ENCODE data around the gene CPLX3.
A peak's percentile ranks its signal among the peaks of the same experiment; 100 is the strongest.

CPLX3 gene

GRCh38 chr15:74792227-74793016 lies 34.0 kb upstream of the CPLX3 start:
- H3K9me3 Mint-ChIP-seq, result no peaks in the 10 kb centered on the region
- peak overlapping the region; percentile 45 for H3K27ac Mint-ChIP-seq
- peaks cover 74% of the 10 kb centered on the region for H3K36me3 Mint-ChIP-seq (ENCODE audit: low read depth)
- intact Hi-C loops (cut with micrococcal nuclease), result no loop called here
- peak overlapping the region; percentile 41 for H3K4me3 Mint-ChIP-seq
- no peaks in the 10 kb centered on the region for H3K27me3 Mint-ChIP-seq
- peaks cover 89% of the 10 kb centered on the region for H3K4me1 Mint-ChIP-seq (ENCODE audit: low read depth)

GRCh38 chr15:74793135-74794028 lies 33.0 kb upstream of the CPLX3 start:
- Mint-ChIP-seq H3K9me3 (no peaks in the 10 kb centered on the region), H3K4me3 (no peak overlapping the region), H3K36me3 (ENCODE audit: low read depth) (peaks cover 83% of the 10 kb centered on the region), H3K27me3 (no peaks in the 10 kb centered on the region), H3K4me1 (ENCODE audit: low read depth) (peaks cover 89% of the 10 kb centered on the region), H3K27ac (peak overlapping the region; percentile 45)
- intact Hi-C loops (cut with micrococcal nuclease), result no loop called here

DNA sequence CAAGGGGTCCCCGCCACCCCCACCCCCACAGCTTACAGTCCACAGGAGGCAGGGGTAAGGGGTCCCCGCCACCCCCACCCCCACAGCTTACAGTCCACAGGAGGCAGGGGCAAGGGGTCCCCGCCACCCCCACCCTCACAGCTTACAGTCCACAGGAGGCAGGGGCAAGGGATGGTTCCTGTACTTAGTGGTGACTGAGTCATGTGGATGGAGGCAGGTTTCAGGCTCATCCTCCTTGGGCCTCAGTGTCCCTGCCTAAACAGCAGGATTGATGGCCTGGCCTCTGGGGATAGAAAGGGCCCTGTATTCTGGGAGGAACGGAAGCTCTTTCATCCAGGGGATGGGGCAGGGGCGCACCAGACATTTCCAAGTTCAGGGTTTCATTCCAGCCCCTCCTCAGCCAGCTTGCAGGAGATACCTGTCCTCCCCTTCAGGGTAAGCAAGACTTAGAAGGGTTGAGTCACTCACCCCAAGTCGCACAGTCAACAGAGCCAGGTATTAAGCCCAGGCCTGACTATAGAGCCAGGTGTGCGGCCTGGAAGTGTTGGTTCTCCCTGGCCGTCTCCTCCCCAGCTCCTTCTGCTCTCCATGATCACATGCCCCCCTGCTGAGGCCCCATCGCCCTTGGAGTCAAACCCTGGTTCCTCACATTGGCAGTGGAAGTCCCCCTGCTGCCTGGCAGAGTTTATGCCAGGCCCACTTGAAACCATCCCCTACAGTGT lies 32.0 kb upstream of the CPLX3 start:
- Mint-ChIP-seq H3K9me3 (no peaks in the 10 kb centered on the region), H3K4me1 (ENCODE audit: low read depth) (peaks cover 89% of the 10 kb centered on the region), H3K36me3 (ENCODE audit: low read depth) (peaks cover 88% of the 10 kb centered on the region), H3K4me3 (no peak overlapping the region), H3K27ac (no peak overlapping the region), H3K27me3 (no peaks in the 10 kb centered on the region)
- intact Hi-C loops (cut with micrococcal nuclease), result no loop called here

DNA sequence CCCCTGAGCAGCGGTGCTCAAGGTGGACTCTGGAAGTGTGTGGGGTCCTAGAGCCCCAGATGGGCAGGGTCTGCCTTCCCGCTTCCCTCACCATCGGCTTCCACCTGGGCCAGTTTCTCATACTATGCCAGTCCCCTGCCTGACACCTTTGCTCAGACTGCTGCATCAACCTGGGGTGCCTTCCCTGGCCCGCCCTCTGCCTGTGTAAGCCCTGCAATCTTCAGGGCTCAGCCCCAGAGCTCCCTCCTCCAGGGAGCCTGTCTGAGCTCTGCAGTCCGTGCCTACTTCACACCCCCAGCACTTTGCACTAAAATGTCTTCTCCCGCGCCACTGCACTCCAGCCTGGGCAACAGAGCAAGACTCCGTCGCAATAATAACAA lies 31.5 kb upstream of the CPLX3 start:
- Mint-ChIP-seq H3K4me1 (ENCODE audit: low read depth) (peaks cover 89% of the 10 kb centered on the region), H3K36me3 (ENCODE audit: low read depth) (peaks cover 88% of the 10 kb centered on the region), H3K9me3 (no peaks in the 10 kb centered on the region), H3K4me3 (no peak overlapping the region), H3K27ac (no peak overlapping the region), H3K27me3 (no peaks in the 10 kb centered on the region)
- intact Hi-C loops (cut with micrococcal nuclease), result no loop called here

- peak overlapping the region; percentile 73 for H3K27ac Mint-ChIP-seq
- no peaks in the 10 kb centered on the region for H3K27me3 Mint-ChIP-seq
- intact Hi-C loops (cut with micrococcal nuclease), result no loop called here
- H3K9me3 Mint-ChIP-seq, result no peaks in the 10 kb centered on the region
- H3K4me1 Mint-ChIP-seq (ENCODE audit: low read depth), result peaks cover 85% of the 10 kb centered on the region
- no peak overlapping the region for H3K4me3 Mint-ChIP-seq
- peaks cover 91% of the 10 kb centered on the region for H3K36me3 Mint-ChIP-seq (ENCODE audit: low read depth)
Measured at GRCh38 chr15:74795966-74796625, 30.3 kb upstream of the CPLX3 start.

DNA sequence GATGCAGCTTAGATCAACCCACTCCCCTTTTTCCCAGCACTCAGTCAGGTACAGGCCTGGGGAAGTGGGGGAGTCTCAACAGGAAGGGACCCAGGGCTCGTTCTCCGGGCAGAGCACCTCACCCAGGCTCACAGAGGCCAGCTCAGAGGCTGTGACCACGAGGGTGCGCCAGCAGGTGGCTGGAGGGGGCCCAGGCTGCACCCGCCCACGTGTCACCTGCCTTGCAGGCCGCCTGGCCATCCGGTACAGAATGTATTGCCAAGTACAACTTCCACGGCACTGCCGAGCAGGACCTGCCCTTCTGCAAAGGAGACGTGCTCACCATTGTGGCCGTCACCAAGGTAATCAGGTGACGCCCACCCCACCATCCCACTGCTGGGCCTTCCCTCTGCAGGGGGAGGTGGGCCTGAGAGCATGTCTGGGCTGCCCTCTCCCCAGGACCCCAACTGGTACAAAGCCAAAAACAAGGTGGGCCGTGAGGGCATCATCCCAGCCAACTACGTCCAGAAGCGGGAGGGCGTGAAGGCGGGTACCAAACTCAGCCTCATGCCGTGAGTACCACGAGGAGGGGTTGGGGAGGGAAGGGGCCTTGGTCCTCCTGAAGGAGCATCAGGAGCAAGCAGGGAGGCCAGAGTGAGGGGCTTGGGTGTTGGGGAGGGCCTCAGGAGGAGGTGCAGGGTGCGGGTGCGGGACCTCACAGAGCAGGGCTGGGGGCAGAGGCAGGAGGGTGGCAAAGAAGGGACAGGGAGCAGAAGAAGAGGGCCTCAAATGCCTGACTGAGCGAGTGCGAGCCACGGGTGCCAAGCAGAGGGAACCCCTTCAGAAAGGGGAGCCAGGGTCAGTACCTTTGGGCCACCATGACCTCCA lies 27.8 kb upstream of the CPLX3 start:
- H3K27ac Mint-ChIP-seq, result peak overlapping the region; percentile 77
- no peaks in the 10 kb centered on the region for H3K9me3 Mint-ChIP-seq
- H3K36me3 Mint-ChIP-seq (ENCODE audit: low read depth), result peaks cover 92% of the 10 kb centered on the region
- intact Hi-C loops (cut with micrococcal nuclease), result no loop called here
- H3K4me3 Mint-ChIP-seq, result no peak overlapping the region
- H3K27me3 Mint-ChIP-seq, result no peaks in the 10 kb centered on the region
- peaks cover 60% of the 10 kb centered on the region for H3K4me1 Mint-ChIP-seq (ENCODE audit: low read depth)

GRCh38 chr15:74799255-74799855 lies 27.1 kb upstream of the CPLX3 start:
- intact Hi-C loops (cut with micrococcal nuclease), result no loop called here
- H3K4me1 Mint-ChIP-seq (ENCODE audit: low read depth), result peaks cover 62% of the 10 kb centered on the region

DNA sequence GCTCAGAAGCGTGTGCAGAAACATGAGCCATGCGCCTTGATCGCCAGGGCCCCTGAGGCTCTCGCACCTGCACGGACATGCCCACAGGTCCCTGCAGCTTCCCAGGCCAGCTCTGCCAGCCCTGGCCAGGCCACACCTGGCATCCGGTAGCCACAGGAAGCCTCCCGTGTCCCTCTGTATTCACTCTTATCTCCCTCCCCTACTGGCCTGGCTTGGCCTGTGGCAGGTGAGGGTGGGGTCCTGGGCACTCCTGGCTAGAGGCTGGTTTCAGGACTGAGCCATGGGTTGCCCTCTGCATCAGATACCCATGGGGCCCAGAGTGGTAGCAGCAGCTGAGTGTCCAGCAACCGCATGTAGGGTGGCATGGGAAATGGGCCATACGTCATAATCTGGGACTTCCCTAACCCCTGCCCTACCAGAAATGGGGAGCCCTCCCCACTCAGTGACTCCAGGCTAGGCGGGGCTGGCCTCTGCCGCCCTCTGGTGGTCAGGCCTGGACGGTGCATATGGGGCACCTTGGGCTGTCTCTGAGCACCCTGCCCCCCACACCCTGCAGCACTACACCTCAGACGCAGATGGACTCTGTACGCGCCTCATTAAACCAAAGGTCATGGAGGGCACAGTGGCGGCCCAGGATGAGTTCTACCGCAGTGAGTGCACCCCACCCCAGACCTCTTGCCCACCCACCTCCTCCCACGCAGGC lies 26.4 kb upstream of the CPLX3 start:
- Mint-ChIP-seq H3K4me3 (no peak overlapping the region), H3K27ac (peak overlapping the region; percentile 77), H3K9me3 (no peaks in the 10 kb centered on the region), H3K27me3 (no peaks in the 10 kb centered on the region), H3K4me1 (ENCODE audit: low read depth) (peaks cover 56% of the 10 kb centered on the region), H3K36me3 (ENCODE audit: low read depth) (peaks cover 97% of the 10 kb centered on the region)
- intact Hi-C loops (cut with micrococcal nuclease), result loop anchor here (1.0 to 2.0 kb wide), 2 partner anchors 13 to 29 kb away; no protein-coding TSS in a partner anchor

More at GRCh38 chr15:74799255-74799855, 27.1 kb upstream of the CPLX3 start:
- H3K36me3 Mint-ChIP-seq (ENCODE audit: low read depth), result peaks cover 97% of the 10 kb centered on the region
- no peaks in the 10 kb centered on the region for H3K27me3 Mint-ChIP-seq
- H3K9me3 Mint-ChIP-seq, result no peaks in the 10 kb centered on the region
- H3K27ac Mint-ChIP-seq, result peak overlapping the region; percentile 77
- H3K4me3 Mint-ChIP-seq, result no peak overlapping the region

DNA sequence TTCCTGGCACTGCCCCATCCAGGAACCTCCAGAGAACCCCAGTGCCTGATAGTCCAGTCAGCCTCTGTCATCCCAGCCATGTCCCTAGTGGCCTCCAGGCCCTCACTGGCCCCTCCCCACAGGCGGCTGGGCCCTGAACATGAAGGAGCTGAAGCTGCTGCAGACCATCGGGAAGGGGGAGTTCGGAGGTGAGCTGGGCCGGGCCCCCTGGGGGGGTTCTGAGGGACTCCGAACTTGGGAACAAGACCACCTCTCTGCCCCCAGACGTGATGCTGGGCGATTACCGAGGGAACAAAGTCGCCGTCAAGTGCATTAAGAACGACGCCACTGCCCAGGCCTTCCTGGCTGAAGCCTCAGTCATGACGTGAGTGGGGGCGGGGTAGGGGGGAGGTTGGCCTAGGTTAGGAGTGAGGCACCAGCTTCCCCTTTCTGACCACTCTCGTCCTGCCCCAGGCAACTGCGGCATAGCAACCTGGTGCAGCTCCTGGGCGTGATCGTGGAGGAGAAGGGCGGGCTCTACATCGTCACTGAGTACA lies 25.8 kb upstream of the CPLX3 start:
- Mint-ChIP-seq H3K36me3 (ENCODE audit: low read depth) (peaks cover 92% of the 10 kb centered on the region), H3K4me3 (no peak overlapping the region), H3K4me1 (ENCODE audit: low read depth) (peaks cover 50% of the 10 kb centered on the region), H3K9me3 (no peaks in the 10 kb centered on the region), H3K27me3 (no peaks in the 10 kb centered on the region), H3K27ac (peak overlapping the region; percentile 77)
- intact Hi-C loops (cut with micrococcal nuclease), result loop anchor here (1.0 to 2.0 kb wide), 2 partner anchors 14 to 29 kb away; no protein-coding TSS in a partner anchor

DNA sequence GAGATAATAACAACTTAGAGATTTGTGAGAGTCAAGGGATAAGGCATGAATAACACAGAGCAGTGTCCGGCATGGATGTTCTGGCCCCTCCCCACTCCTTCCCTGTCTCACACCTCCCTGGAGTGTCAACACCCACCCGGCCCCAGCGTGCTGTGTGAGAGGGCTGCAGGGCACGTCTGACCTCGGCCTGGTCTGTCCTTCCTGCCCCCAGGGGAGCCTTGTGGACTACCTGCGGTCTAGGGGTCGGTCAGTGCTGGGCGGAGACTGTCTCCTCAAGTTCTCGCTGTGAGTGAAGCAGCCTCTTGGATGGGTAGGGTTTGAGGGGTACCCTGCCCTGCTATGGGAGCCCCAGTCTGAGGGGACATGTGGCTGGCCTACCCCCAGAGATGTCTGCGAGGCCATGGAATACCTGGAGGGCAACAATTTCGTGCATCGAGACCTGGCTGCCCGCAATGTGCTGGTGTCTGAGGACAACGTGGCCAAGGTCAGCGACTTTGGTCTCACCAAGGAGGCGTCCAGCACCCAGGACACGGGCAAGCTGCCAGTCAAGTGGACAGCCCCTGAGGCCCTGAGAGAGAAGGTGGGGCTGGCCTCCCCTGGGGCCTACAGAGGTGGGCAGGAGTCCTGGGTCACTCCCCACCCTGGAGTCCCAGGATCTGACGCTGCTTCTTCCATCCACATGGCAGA lies 25.0 kb upstream of the CPLX3 start:
- H3K36me3 Mint-ChIP-seq (ENCODE audit: low read depth), result peaks cover 84% of the 10 kb centered on the region
- no peaks in the 10 kb centered on the region for H3K9me3 Mint-ChIP-seq
- H3K4me1 Mint-ChIP-seq (ENCODE audit: low read depth), result peaks cover 44% of the 10 kb centered on the region
- peak overlapping the region; percentile 77 for H3K27ac Mint-ChIP-seq
- intact Hi-C loops (cut with micrococcal nuclease), result loop anchor here (2.0 kb wide), 1 partner anchor 15 kb away; no protein-coding TSS in a partner anchor
- H3K4me3 Mint-ChIP-seq, result no peak overlapping the region
- peaks cover 2% of the 10 kb centered on the region for H3K27me3 Mint-ChIP-seq

GRCh38 chr15:74802290-74802689 lies 24.1 kb upstream of the CPLX3 start:
- Mint-ChIP-seq H3K9me3 (no peaks in the 10 kb centered on the region), H3K36me3 (ENCODE audit: low read depth) (peaks cover 79% of the 10 kb centered on the region), H3K4me3 (no peak overlapping the region), H3K27ac (no peak overlapping the region), H3K4me1 (ENCODE audit: low read depth) (peaks cover 43% of the 10 kb centered on the region), H3K27me3 (peaks cover 2% of the 10 kb centered on the region)
- intact Hi-C loops (cut with micrococcal nuclease), result no loop called here

Data from dendritic cell treated with granulocyte-macrophage colony-stimulating factor and Interleukin-4, amounts not matched to agents 40 ng/mL and 50 ng/mL, for 4 days (primary cell).